ENCODE results near the gene STARD3. TPM values are rescaled to one million over a fixed set of nuclear protein-coding genes. Genes with fewer than 3 reads are reported as not detected.

Gene STARD3
- total RNA-seq, 2 donors from 2014 or later, result 60.3 to 60.5 TPM

GRCh38 chr17:39598630-39599003, 38.3 kb upstream of the STARD3 start:
- Mint-ChIP-seq H3K27ac (no peak overlapping the region), H3K4me1 (peaks cover 2% of the 10 kb centered on the region), H3K4me3 (no peak overlapping the region), H3K9me3 (no peaks in the 10 kb centered on the region), H3K27me3 (ENCODE audit: insufficient read depth) (peaks cover 100% of the 10 kb centered on the region), H3K36me3 (ENCODE audit: low read depth) (no peaks in the 10 kb centered on the region)
- peaks cover 100% of the 10 kb centered on the region for H3K27me3 ChIP-seq (ENCODE audit: control insufficient read depth, insufficient read depth, low read length, poor library complexity, severe bottlenecking)
- H3K36me3 ChIP-seq (ENCODE audit: control insufficient read depth, insufficient read depth, low read length), result no peaks in the 10 kb centered on the region
- 7% methylated on average over 17 of the region's 17 CpGs; no CpG with 5 or more reads in 1 of the 2 experiments for WGBS, 2 experiments (ENCODE audit: insufficient coverage in 1 of 2, insufficient read length in 1 of 2)
- H3K4me1 ChIP-seq (ENCODE audit: control insufficient read depth, insufficient read depth, low read length), result no peaks in the 10 kb centered on the region
- no peaks in the 10 kb centered on the region for H3K9me3 ChIP-seq (ENCODE audit: control insufficient read depth, low read length)
- DNase-seq, result peak; percentile 49
- no peak for TF ChIP-seq CTCF (conservative IDR thresholded peaks at IDR 0.05)
- no peak overlapping the region for H3K27ac ChIP-seq (ENCODE audit: low read depth, low read length)
- no peak overlapping the region for H3K4me3 ChIP-seq (ENCODE audit: low read length)
- no peak overlapping the region for H3K9ac ChIP-seq (ENCODE audit: extremely low read depth, low read length, poor library complexity, severe bottlenecking)

- H3K4me1 Mint-ChIP-seq, result peaks cover 2% of the 10 kb centered on the region
- H3K27ac Mint-ChIP-seq, result no peak overlapping the region
- Histone ChIP-seq H3K4me1 (ENCODE audit: control insufficient read depth, insufficient read depth, low read length) (no peaks in the 10 kb centered on the region), H3K4me3 (ENCODE audit: low read length) (no peak overlapping the region), H3K27ac (ENCODE audit: low read depth, low read length) (no peak overlapping the region), H3K36me3 (ENCODE audit: control insufficient read depth, insufficient read depth, low read length) (no peaks in the 10 kb centered on the region), H3K9me3 (ENCODE audit: control insufficient read depth, low read length) (no peaks in the 10 kb centered on the region), H3K9ac (ENCODE audit: extremely low read depth, low read length, poor library complexity, severe bottlenecking) (no peak overlapping the region), H3K27me3 (ENCODE audit: control insufficient read depth, insufficient read depth, low read length, poor library complexity, severe bottlenecking) (peaks cover 100% of the 10 kb centered on the region)
- no peak for TF ChIP-seq CTCF (conservative IDR thresholded peaks at IDR 0.05)
- WGBS, 2 experiments (ENCODE audit: insufficient coverage in 1 of 2, insufficient read length in 1 of 2), result 0 to 2% methylated on average over 5 to 34 of the region's 36 CpGs
- H3K9me3 Mint-ChIP-seq, result no peaks in the 10 kb centered on the region
- DNase-seq, result peak; percentile 69
- H3K36me3 Mint-ChIP-seq (ENCODE audit: low read depth), result no peaks in the 10 kb centered on the region
- no peak overlapping the region for H3K4me3 Mint-ChIP-seq
- H3K27me3 Mint-ChIP-seq (ENCODE audit: insufficient read depth), result peaks cover 100% of the 10 kb centered on the region
Measured at GRCh38 chr17:39599004-39599664, 37.8 kb upstream of the STARD3 start.

- no peak overlapping the region for H3K27ac Mint-ChIP-seq
- H3K36me3 Mint-ChIP-seq (ENCODE audit: low read depth), result no peaks in the 10 kb centered on the region
- Histone ChIP-seq H3K4me3 (ENCODE audit: low read length) (no peak overlapping the region), H3K27ac (ENCODE audit: low read depth, low read length) (no peak overlapping the region), H3K36me3 (ENCODE audit: control insufficient read depth, insufficient read depth, low read length) (no peaks in the 10 kb centered on the region), H3K4me1 (ENCODE audit: control insufficient read depth, insufficient read depth, low read length) (no peaks in the 10 kb centered on the region), H3K9ac (ENCODE audit: extremely low read depth, low read length, poor library complexity, severe bottlenecking) (no peak overlapping the region), H3K9me3 (ENCODE audit: control insufficient read depth, low read length) (no peaks in the 10 kb centered on the region), H3K27me3 (ENCODE audit: control insufficient read depth, insufficient read depth, low read length, poor library complexity, severe bottlenecking) (peaks cover 100% of the 10 kb centered on the region)
- peaks cover 3% of the 10 kb centered on the region for H3K4me1 Mint-ChIP-seq
- 3 to 4% methylated on average over 22 to 28 of the region's 28 CpGs for WGBS, 2 experiments (ENCODE audit: insufficient coverage in 1 of 2, insufficient read length in 1 of 2)
- peaks cover 99% of the 10 kb centered on the region for H3K27me3 Mint-ChIP-seq (ENCODE audit: insufficient read depth)
- peak; percentile 69 for DNase-seq
- H3K4me3 Mint-ChIP-seq, result no peak overlapping the region
- H3K9me3 Mint-ChIP-seq, result no peaks in the 10 kb centered on the region
- TF ChIP-seq CTCF (conservative IDR thresholded peaks at IDR 0.05), result no peak
Measured at GRCh38 chr17:39599665-39600231, 37.2 kb upstream of the STARD3 start.
